ENCODE measurements around the gene FMNL3. TPM values are rescaled to one million over a fixed set of nuclear protein-coding genes. Genes with fewer than 3 reads are reported as not detected.

FMNL3 gene
- total RNA-seq, 2 donors from 2014 or later = 19.9 to 33.8 TPM

DNA sequence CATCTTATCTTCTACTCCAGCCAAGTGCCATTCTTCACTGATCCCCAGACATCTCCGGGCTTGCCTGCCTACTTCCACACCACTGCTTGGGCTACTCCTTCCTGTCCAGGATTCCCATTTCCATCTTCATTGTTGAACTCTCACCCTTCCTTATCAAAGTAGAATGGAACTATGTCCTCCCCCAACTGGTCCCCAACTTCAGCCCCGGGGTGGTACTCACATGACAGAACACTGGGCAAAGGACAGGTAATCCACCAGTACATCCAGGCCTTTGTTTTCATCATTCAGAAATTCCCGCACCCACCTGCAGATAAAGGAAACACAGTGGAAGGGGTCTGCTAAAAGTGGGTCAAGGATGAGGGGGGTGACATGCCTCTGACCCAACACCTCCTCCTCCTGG, 45.5 kb downstream of the FMNL3 start:
- no peak for ATAC-seq (replicated peaks)
- H3K36me3 Mint-ChIP-seq (ENCODE audit: low read depth) = peaks cover 45% of the 10 kb centered on the region
- peak overlapping the region; percentile 78 for H3K4me3 Mint-ChIP-seq
- no peaks in the 10 kb centered on the region for H3K9me3 Mint-ChIP-seq
- H3K27ac Mint-ChIP-seq = peak overlapping the region; percentile 93
- peaks cover 49% of the 10 kb centered on the region for H3K4me1 Mint-ChIP-seq
- no peaks in the 10 kb centered on the region for H3K27me3 Mint-ChIP-seq

DNA sequence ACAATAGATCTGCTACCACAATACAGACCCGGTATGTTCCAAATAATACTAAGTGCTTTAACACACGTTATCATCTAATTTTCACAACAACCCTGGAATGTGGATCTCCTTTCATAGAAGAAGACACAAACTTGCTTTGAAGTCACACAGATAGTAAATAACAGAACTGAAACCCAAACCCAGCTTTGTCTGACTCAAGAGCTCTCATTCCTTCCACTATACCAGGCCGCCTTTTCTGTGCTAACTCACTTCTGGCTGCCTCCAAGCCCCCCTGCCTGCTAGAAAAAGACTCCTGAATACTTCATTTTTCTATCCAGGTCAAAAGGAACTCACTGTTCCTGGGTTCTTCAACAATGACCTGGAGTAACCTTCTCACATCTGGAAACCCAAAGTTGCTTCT, 46.0 kb downstream of the FMNL3 start:
- Mint-ChIP-seq H3K4me3 (peak overlapping the region; percentile 78), H3K27ac (peak overlapping the region; percentile 93), H3K27me3 (no peaks in the 10 kb centered on the region), H3K36me3 (ENCODE audit: low read depth) (peaks cover 51% of the 10 kb centered on the region), H3K4me1 (peaks cover 52% of the 10 kb centered on the region), H3K9me3 (no peaks in the 10 kb centered on the region)
- ATAC-seq (replicated peaks) = peak; percentile 82

DNA sequence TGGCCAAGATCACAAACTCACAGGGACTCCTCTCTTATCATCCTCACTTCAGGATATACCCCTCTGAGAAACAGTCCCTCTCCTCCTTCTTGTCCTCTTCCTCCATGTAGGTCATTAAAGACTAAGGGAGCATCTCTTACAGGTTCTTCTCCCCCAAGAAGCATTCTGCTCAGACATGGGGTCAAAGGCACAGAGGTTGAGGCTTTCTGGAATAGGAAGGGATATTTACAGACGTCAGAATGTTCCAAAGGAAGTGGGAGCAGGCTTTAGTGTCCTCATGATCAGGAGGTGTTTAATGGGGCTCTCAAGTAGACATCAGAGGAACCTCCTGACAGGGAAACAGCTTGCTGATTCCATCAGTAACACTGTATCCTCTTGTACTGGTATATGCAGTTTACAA, 47.5 kb downstream of the FMNL3 start:
- Mint-ChIP-seq H3K4me3 (no peak overlapping the region), H3K9me3 (no peaks in the 10 kb centered on the region), H3K27ac (no peak overlapping the region), H3K27me3 (no peaks in the 10 kb centered on the region), H3K4me1 (peaks cover 47% of the 10 kb centered on the region), H3K36me3 (ENCODE audit: low read depth) (peaks cover 62% of the 10 kb centered on the region)
- ATAC-seq (replicated peaks) = no peak

DNA sequence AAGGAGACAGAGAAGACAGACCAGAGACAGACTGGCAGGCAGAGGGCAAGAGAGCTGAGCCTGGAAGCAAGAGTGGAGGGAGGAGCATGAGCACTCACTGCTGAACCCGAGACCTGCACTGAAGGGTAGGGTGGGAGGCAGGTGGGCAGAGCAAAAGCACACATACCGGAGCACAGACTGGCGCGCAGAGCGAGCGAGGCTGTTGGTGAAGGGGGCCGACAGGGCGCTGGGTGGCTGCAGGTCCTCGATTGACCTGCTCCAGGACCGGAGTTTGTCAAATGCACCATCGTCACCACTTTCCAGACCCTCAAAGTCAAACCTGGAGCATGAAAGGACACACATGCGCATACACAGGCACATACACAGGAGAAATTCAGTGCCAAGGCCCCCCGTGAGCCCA, 48.9 kb downstream of the FMNL3 start:
- Mint-ChIP-seq H3K27ac (no peak overlapping the region), H3K4me1 (peaks cover 42% of the 10 kb centered on the region), H3K9me3 (no peaks in the 10 kb centered on the region), H3K36me3 (ENCODE audit: low read depth) (peaks cover 77% of the 10 kb centered on the region), H3K27me3 (no peaks in the 10 kb centered on the region), H3K4me3 (no peak overlapping the region)
- no peak for ATAC-seq (replicated peaks)

DNA sequence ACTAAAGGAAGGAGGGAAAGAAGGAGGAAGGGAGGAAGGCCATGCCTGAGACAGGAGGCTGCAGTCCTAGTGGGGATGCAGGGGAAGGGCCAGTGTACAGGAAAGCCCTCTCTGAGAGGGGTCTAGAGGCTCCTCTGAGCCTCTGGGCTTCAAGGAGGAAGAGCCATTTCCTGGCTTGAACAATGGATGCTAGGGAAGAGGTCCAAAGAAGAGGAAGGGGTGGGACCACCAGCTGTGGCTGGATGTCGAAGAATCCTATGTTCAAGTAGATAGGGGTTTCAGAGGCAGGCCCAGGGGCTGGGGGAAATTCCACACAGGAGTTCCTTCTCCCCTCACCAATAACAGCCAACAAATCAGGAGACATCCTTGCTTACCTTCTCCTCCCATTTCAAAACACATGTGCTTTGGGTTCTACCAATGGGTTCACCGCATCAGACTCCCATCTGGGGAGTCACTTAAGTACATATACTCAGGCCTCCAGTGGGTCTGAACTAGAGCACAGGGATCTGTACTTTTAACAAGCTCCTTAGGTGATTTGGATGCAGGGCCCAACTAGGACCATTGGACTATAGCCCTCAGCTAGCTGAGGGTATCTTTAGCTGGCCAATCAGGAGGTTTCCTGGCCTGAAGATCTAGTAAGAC, 51.5 kb downstream of the FMNL3 start:
- Mint-ChIP-seq H3K36me3 (ENCODE audit: low read depth) (peaks cover 80% of the 10 kb centered on the region), H3K4me1 (peaks cover 16% of the 10 kb centered on the region), H3K27me3 (no peaks in the 10 kb centered on the region), H3K9me3 (no peaks in the 10 kb centered on the region), H3K4me3 (no peak overlapping the region), H3K27ac (peak overlapping the region; percentile 72)
- no peak for ATAC-seq (replicated peaks)

DNA sequence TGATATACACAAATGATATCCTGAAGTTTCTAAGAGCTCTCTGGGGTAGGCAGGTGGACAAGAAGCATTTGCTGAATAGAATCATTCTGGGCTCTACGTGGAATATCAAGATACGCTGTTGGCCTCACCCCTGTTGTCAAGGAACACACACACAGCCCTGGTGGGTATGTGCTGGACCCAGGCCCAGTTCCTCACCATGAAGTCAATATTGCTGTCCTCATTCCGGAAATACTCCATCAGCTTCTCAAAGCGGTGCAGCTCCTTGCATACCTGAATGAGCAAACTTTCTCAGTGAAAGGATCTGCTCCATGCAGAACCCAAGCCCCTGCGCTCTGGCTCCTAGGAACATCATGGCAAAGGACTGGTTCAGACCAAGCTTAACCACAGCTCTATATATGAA, 52.5 kb downstream of the FMNL3 start:
- Mint-ChIP-seq H3K27me3 (no peaks in the 10 kb centered on the region), H3K9me3 (no peaks in the 10 kb centered on the region), H3K4me1 (peaks cover 12% of the 10 kb centered on the region), H3K4me3 (no peak overlapping the region), H3K27ac (peak overlapping the region; percentile 13), H3K36me3 (ENCODE audit: low read depth) (peaks cover 82% of the 10 kb centered on the region)
- ATAC-seq (replicated peaks) = no peak

DNA sequence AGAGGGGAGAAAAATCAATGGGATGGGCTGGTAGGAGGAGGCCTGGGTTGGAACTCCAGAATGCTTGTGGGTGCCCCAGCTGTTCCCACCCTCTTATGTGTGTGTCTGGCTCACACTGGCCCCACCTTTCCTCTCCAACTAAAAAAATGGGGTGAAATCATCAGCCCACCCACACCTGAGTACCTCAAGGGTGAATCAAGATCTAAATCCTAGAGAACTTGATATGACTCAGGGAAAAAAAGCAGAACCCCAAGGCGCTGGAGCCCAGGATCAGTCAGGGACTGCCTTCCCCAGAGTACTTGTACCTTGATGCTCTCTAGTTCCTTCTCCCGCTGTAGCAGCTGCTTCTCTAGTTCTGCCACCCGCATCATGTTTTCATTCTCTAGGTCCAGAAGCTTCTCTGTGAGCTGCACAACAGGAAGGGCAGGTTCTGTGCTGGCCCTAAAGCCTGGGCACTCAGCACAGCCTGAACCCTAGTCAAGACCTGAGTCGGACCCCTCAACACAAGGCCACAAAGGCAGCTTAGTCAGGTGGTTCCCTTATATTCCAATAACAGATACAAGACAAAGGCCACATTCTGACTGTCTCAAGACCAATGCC, 54.2 kb downstream of the FMNL3 start:
- no peak for ATAC-seq (replicated peaks)
- Mint-ChIP-seq H3K9me3 (no peaks in the 10 kb centered on the region), H3K27me3 (no peaks in the 10 kb centered on the region), H3K27ac (peak overlapping the region; percentile 44), H3K36me3 (ENCODE audit: low read depth) (peaks cover 86% of the 10 kb centered on the region), H3K4me1 (peaks cover 18% of the 10 kb centered on the region), H3K4me3 (no peak overlapping the region)

DNA sequence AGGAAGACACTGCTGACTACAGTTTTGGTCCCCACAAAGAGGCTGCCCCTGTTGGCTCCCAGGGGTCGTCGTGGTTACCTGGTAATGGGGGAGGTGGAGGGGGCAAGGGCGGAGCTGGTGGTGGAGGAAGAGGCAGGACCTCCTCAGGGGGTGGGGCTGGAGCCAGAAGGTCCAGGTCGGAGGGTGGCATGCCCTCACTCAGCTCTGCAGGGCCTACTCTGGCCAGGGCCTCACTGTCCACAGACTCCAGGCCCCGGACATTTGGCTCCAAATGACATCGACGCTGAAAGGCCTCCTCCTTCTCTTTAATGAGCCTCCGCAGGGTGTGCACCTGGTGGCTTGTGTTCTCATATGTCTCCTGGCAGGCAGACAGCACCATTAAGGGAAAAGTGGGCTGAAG, 55.4 kb downstream of the FMNL3 start:
- H3K9me3 Mint-ChIP-seq = no peaks in the 10 kb centered on the region
- no peaks in the 10 kb centered on the region for H3K27me3 Mint-ChIP-seq
- peaks cover 90% of the 10 kb centered on the region for H3K36me3 Mint-ChIP-seq (ENCODE audit: low read depth)
- H3K4me1 Mint-ChIP-seq = peaks cover 12% of the 10 kb centered on the region
- no peak for ATAC-seq (replicated peaks)
- peak overlapping the region; percentile 32 for H3K27ac Mint-ChIP-seq
- H3K4me3 Mint-ChIP-seq = no peak overlapping the region

DNA sequence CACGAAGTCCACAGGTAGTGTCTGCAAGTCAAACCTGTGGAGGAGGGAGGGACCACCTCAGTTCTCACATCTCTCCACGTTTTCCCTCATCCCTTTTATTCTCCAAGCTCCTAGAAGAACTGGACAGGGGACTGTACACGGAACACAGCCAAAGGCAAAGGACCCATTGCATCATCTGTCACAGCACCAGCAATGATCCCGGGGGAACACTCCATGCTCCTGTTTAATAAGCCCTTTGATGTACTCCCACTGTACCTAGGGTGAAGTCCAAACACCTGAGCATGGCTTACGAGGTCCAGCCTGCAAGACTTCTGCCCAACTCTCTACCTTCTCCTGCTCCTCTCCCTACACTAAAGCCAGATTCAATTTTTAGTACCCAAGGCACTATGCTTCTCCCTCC, 57.3 kb downstream of the FMNL3 start:
- Mint-ChIP-seq H3K4me3 (no peak overlapping the region), H3K36me3 (ENCODE audit: low read depth) (peaks cover 87% of the 10 kb centered on the region)

DNA sequence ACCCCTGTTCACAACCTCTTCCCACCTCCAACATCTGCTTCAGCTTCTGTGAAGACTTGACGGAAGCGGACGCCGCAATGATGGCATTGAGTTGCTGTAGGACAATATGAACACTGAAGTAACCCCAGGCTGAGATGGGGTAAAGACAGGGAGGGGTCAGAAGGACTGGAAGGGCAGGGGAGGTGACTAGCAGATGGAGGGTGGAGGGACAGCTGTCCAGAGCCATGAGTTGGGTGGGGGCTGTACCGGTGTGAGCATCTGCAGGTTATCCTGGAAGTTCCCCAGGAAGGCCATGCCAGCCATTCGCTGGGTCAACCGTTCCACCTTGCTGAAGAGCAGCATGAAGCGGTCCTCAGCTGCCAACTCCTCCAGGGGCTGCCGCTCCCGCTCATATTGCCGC, 57.8 kb downstream of the FMNL3 start:
- Mint-ChIP-seq H3K4me3 (no peak overlapping the region), H3K36me3 (ENCODE audit: low read depth) (peaks cover 87% of the 10 kb centered on the region), H3K27me3 (no peaks in the 10 kb centered on the region), H3K27ac (peak overlapping the region; percentile 28), H3K4me1 (peaks cover 16% of the 10 kb centered on the region), H3K9me3 (no peaks in the 10 kb centered on the region)
- no peak for ATAC-seq (replicated peaks)

More for the DNA sequence above, 57.3 kb downstream of the FMNL3 start:
- H3K27me3 Mint-ChIP-seq = no peaks in the 10 kb centered on the region
- no peaks in the 10 kb centered on the region for H3K9me3 Mint-ChIP-seq
- no peak overlapping the region for H3K27ac Mint-ChIP-seq
- ATAC-seq (replicated peaks) = no peak
- H3K4me1 Mint-ChIP-seq = peaks cover 11% of the 10 kb centered on the region

DNA sequence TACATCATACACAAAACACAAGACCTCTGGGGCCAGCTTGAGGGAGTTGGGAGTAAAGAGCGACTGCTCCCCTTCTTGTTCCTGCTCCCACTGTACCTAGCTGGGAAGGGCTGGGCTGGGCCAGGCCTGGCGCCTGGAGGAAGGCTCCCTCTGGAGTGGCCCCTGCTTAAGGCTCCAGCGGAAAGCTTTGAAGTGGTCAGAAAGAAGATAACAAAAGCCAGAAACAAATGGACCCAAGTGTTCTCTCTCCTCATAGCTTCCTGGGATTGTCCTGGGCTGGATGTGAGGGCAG, 58.5 kb downstream of the FMNL3 start:
- H3K4me1 Mint-ChIP-seq = peaks cover 17% of the 10 kb centered on the region
- ATAC-seq (replicated peaks) = no peak
- peaks cover 83% of the 10 kb centered on the region for H3K36me3 Mint-ChIP-seq (ENCODE audit: low read depth)
- no peak overlapping the region for H3K4me3 Mint-ChIP-seq
- peak overlapping the region; percentile 75 for H3K27ac Mint-ChIP-seq
- H3K27me3 Mint-ChIP-seq = no peaks in the 10 kb centered on the region
- no peaks in the 10 kb centered on the region for H3K9me3 Mint-ChIP-seq

DNA sequence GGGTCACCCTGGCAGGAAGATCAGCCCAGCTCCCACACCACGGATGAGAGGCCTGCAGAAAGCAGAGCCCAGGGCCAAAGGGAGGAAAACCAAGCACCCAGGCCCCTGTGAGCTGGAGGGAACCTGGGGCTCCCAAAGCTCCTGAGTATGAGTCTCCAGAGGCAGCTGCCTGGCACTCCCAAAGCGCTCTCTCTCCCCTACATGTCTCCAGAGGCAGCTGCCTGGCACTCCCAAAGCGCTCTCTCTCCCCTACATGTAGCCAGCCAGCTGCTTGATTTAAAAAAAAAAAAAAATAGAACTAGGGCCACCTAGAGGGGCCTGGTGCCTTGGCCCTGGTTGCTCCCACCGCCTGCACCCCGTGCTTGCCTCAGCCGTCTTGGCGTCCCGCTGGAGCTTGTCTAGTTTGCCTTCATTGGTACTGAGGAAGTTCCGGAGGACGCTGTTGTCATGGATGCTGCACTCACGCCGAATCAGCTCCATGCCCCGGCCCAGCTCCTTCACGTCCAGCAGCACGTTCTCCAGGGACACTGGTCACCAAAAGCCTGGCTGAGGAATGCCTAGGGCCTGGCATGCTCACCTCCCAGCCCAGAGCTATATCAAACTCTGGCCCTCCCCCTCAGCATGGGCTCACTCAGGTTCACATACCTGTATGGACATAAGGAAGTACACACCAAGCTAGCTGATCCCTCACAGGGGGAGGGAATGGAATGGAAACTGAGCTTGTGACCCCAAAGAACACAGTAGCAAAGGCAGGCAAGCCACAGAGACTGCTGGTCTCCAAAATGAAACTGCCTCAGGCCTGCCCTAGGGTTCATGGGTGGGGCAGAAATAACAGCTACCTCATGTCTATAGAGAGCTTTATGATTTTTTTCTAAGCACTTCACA, 59.1 kb downstream of the FMNL3 start:
- H3K27me3 Mint-ChIP-seq = no peaks in the 10 kb centered on the region
- H3K36me3 Mint-ChIP-seq (ENCODE audit: low read depth) = peaks cover 82% of the 10 kb centered on the region
- peak overlapping the region; percentile 75 for H3K27ac Mint-ChIP-seq
- no peaks in the 10 kb centered on the region for H3K9me3 Mint-ChIP-seq
- peaks cover 17% of the 10 kb centered on the region for H3K4me1 Mint-ChIP-seq
- no peak for ATAC-seq (replicated peaks)
- H3K4me3 Mint-ChIP-seq = no peak overlapping the region

DNA sequence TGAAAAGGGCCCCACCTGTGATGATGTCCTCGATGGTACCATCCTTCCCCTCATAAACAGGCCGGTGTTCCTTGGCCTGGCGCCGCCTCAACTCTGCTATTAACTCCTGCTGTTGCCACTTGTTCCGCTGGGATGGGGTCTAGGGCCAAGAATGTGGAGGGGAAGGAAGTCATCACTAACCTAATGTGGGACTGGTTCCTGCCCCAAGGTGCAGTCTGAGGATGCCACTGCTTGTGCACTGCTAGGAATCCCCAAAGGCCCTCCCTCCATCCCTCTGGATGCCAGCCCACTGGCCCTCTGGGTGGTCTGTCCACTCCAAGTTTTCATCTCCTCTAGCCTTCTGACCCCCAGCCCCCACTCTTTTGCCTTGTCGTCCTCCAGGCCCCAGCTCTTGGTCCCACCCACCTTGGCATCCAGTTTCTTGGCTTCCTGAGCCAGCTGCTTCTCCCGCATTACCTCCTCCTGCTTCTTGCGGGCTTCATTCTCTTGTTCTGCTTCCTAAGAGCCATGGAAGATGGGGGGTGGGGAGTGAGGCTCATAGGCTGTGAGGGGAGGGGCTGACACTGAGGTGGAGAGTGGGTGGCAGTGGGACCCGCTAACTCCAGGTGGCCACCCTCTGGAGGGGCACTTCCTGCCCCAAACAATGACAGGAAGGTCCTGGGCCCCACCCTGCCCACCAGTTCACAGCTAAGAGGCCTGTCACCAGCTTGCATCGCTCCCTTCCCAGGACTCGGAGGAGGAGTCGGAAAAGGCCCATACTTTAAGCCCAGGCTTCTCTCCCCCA, 60.1 kb downstream of the FMNL3 start:
- H3K36me3 Mint-ChIP-seq (ENCODE audit: low read depth) = peaks cover 76% of the 10 kb centered on the region
- no peaks in the 10 kb centered on the region for H3K9me3 Mint-ChIP-seq
- no peaks in the 10 kb centered on the region for H3K27me3 Mint-ChIP-seq
- no peak overlapping the region for H3K4me3 Mint-ChIP-seq
- no peak for ATAC-seq (replicated peaks)
- peaks cover 17% of the 10 kb centered on the region for H3K4me1 Mint-ChIP-seq
- peak overlapping the region; percentile 75 for H3K27ac Mint-ChIP-seq

DNA sequence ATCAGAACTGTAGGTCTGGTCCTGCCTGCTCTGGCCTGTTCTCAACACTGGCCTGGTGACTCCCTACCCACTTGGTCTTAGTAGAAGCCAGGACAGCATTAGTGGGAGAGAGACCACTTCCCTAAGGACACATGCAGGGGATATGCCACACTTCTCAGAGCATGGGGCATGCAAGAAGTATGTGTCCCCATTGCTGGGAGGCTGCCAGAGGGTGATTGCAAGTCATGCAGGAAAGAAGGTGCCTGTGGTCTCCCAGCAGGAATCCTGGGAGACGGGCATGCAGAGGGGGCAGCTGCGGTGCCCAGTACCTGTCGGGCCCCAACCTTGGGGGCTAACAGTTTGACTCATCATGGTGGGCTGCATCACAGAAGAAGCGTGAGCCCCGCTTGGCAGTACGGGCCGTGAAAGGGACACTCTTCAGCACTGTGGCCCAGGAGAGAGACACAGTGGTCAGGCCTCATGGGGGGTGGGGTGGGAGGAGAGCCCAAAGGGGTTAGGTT, 60.8 kb downstream of the FMNL3 start:
- H3K4me1 Mint-ChIP-seq = peaks cover 17% of the 10 kb centered on the region
- no peak overlapping the region for H3K27ac Mint-ChIP-seq
- no peaks in the 10 kb centered on the region for H3K27me3 Mint-ChIP-seq
- peaks cover 76% of the 10 kb centered on the region for H3K36me3 Mint-ChIP-seq (ENCODE audit: low read depth)
- H3K9me3 Mint-ChIP-seq = no peaks in the 10 kb centered on the region
- no peak overlapping the region for H3K4me3 Mint-ChIP-seq
- no peak for ATAC-seq (replicated peaks)

Measured in activated T-helper 17 cell treated with anti-CD3 and anti-CD28 coated beads, Interleukin-2, amount 50 U/mL, for 72 hours (primary cell).